Measurements from ENCODE around the gene EHD1.
A peak's percentile ranks its signal among the peaks of the same experiment; 100 is the strongest.

The EHD1 gene

DNA sequence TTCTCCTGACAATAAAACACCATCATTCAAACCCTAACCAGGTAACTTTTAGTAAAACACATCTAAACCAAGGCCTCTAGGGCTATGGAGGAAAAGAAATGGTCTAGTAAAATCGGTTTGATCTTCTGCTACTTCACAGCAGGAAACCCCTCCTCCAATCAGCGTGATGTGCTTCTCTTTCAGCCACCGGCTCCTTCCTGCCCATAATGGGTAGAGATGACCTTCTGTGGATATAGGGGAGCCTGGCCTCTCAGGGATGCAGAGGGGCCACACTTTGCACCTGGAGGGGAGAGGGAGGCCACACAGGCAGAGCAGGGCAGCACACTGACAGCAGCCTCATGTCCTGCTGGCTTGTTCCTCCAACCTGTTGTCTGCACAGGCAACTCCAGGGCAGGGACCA, 6.9 kb downstream of the EHD1 start:
- DNase-seq: no peak

DNA sequence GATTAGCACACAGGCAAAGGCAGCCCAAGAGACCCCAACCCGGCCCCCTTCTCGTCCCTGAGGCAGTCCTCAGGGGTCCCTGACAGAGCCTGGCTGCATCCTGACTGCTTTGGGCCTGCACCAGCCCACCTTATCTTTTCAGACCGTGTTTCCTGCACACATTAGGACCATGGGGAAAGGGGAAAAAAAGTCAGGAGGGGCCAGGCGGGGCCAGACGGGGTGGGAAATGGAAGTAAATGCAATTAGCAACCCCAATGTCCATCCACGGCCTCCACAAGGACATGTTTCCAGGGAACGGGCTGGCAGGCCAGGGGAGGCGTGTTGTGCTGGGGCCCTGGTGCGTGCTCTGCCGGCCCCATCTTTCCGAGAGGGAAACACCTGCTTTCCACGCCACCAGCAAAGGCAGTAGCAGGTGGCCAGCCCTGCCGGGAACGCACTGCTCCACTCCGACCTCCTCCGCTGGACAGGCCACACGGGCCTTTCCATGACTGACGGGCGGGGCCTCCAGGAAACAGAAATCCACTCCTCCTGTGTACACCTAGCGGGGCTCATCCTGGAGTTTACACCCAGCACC, 7.4 kb downstream of the EHD1 start:
- no peak for DNase-seq

- DNase-seq: no peak
These were observed 8.1 kb downstream of the EHD1 start for GRCh38 chr11:64870176-64870892.

DNA sequence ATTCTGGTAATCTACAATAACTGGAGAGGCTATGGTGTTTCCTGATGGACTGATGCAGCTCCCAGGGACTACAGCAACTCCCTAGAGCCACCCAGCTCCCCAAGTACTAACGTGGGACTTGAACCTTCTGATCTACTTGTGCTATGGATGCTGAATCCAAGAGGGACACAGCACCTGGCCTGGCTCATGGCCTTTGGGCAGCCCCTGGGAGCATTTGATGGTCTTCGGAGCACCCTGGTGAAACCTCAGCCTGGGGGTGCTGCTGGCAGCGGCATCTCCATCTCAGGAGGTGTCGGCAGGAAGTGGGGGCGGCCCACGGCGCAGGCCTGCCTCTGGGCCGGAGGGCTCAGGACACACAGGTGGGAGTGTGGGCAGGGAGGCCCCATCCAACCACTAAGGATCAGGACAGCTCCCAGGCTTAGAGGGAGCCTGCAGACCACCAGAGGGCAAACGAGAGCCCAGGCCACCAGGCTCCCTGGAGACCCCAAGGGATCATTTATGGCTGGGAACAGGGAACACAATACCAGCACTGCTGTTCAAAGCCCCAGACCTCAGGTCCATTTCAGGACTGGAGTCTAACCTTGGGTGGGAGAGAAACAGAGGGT, 8.7 kb downstream of the EHD1 start:
- no peak for DNase-seq

DNA sequence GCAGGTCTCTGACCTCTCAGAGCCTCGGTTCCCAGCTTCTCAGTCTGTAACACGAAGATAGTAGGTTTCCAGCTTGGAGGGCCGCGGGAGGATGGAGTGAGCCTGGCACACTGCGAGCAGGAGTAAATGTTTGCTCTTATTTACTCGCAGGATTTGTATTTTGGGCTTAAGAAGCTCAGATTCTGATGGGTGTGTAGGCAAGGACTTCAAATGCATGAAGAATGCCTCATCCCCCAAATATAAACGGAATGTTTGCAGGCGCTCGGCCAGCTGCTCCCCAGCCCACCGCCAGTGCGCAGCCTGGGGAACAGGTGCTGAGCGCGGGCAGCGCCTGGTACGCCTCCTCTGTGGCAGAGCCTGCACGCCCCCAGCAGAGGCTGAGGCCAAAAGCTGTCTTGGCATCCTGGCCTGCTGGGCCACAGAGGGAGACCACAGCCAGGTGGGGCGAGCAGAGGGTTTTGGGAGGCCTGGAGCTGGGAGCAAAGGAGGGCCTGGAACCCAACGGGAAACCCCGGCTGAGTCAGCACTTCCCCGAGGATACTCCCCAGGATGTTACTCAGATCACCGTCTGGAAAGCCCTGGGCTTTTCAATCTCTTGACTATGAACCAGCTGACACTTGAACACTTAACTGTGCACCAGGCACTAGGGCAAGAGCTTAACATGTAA, 9.4 kb downstream of the EHD1 start:
- peak; percentile 44 for DNase-seq

- DNase-seq: no peak
These were observed 10.5 kb downstream of the EHD1 start for GRCh38 chr11:64867748-64868462.

GRCh38 chr11:64866173-64866491, 12.3 kb downstream of the EHD1 start:
- no peak for DNase-seq

DNA sequence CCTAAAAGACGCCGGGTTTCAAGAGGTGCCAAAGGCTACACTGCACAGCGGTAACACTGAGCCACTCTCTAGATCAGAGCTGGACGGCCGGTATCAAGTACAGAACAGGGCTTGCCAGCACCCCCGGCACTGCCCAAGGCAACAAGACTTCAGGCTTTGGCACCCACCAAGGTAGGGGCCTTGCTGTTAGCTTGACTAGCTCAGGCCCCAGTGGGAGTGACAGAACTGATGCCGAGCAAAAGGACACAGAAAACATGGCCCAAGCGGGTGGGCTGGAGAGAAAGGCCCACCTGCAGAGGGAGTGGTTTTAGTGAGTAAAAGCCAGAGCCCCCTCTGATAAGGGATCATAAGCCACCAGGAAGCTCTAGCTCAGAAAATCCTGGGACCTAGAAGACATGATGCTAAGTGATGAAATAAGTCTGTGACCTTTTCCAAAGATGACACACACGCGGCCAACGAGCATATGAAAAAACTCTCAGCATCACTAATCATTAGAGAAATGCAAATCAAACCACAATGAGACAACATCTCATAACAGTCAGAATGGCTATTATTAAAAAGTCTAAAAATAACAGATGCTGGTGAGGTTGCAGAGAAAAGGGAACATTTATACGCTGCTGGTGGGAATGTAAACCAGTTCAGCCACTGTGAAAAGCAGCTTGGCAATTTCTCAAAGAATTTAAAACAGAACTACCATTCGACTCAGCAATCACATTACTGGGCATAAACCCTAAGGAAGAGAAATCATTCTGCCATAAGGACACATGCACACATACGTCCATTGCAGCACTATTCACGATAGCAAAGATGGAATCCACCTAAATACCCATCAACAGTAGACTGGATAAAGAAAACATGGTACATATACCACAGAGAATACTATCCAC, 12.9 kb downstream of the EHD1 start:
- DNase-seq: no peak

- no peak for DNase-seq
These were observed 13.7 kb downstream of the EHD1 start for GRCh38 chr11:64864473-64865285.

- DNase-seq: no peak
These were observed 14.3 kb downstream of the EHD1 start for GRCh38 chr11:64864135-64864472.

DNA sequence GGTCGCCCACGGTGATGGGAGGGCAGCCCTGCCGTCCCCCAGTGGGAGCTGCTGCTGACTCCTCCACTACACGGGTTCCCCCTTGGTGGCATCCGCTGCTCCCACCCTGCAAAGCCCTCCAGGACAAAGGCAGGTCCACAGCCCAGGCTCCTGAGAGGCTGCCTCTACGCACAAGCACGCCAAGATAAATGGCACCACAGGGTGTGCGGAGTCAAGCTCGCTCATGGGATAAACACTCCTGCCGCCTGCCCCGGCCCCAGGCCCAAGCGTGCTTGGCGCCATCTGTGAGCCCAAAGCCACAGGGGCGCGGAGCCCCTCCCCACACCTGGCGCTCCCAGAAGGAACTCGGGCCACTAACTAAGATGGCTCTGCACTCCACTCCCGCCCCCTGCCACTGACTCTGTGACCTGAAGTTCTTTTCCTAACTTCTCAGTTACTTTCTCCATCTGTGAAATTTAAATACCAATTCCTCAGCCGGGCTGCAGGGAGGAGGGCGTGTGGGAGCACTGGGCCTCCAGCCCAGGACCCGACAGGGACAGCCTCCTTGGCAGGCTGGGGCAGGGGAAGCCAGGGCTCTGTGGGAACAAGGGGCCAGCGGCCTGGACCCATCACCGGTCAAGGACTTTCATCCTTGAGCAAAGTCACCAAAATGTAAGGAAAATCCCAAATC, 14.9 kb downstream of the EHD1 start:
- no peak for DNase-seq

- DNase-seq: no peak
These were observed 15.4 kb downstream of the EHD1 start for GRCh38 chr11:64862987-64863390.

- DNase-seq: no peak
These were observed 17.0 kb downstream of the EHD1 start for GRCh38 chr11:64861227-64861975.

DNA sequence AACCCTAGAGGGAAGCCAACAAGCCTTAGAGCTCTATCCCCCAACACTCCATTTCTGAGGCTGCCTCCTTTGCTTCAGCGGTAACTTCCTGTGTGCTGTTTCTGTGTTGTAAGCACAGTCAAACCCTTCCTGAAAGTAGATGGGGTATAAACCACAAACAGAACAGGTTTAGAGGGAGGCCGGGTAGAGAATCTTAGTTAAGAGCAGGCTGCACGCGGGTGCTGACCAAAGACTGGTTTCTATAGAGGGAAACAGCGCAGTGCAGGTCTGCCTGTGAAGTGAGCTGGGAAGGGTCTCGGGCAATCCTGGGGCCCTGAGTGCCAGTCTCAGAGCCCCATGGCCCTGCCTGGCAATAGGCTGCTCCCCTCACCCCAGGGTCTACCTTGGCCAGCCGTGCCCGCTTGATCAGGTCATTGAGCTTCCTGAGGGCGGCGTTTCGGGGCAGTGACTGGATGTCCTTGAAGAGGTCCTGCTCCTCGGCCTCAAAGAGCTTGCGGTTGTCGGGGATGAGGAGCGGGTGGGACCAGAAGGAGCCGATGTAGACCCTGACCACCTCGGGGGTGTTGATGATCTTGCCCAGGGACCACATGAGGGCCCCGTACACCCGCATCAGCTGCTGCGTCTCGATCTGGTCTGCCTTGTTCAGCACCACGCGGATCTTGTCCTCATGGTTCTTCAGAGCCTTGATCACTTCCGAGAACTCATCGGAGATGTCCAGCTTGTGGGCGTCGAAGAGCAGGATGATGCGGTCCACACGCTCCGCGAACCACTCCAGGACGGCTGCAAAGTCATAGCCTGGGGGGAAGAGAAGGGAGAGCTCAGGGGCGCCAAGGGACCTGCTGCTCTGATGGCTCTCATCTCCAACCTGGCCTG, 18.6 kb downstream of the EHD1 start:
- DNase-seq: peak; percentile 81

GRCh38 chr11:64858467-64859263, 19.8 kb downstream of the EHD1 start:
- peak; percentile 65 for DNase-seq

GRCh38 chr11:64857485-64857884, 20.9 kb downstream of the EHD1 start:
- DNase-seq: no peak

- no peak for DNase-seq
These were observed 21.8 kb downstream of the EHD1 start for GRCh38 chr11:64856382-64857227.

Data from central memory CD4-positive, alpha-beta T cell (primary cell).